IMR-90 (cell line): ENCODE results near the gene RASL10A. TPM values are rescaled to one million over a fixed set of nuclear protein-coding genes. Genes with fewer than 3 reads are reported as not detected.

Source experiments
- ATAC-seq: fragments of 200-7000 bp; cut with Tn5 transposase; 2 replicates; pipeline ENCODE4 v1.9.1; 2020; ENCODE audit warnings: low read depth, mild to moderate bottlenecking, moderate library complexity
- BruUV-seq: library from RNA; stranded (reverse); fragments of 400-500 nt; replicated peaks from 2 replicates; lab custom pipeline; 2021; lab: Mats Ljungman, UMichigan
- CTCF ChIA-PET: fragments of 300-600 bp; formaldehyde crosslinking; extraction: SDS; loops from one replicate; lab custom pipeline; 2021; ENCODE audit warnings: antibody characterized with exemption; lab: Yijun Ruan, JAX
- POLR2A ChIA-PET: fragments of 300-600 bp; sonication (Branson Sonifier 250); formaldehyde crosslinking; loops from one replicate; lab custom pipeline; 2022; ENCODE audit warnings: antibody characterized with exemption; ENCODE audit not compliant: unreplicated experiment; lab: Charles Lee
- DNase-seq: peaks from one replicate; pipeline ENCODE4 v3.0.0; 2013
- H2AFZ ChIP-seq: replicated peaks from 2 replicates; pipeline ENCODE3; 2013; ENCODE audit warnings: low read length, mild to moderate bottlenecking; ENCODE audit not compliant: poor library complexity
- H2AK5ac ChIP-seq: 2 replicates; pipeline ENCODE4 v1.6.1; 2013; ENCODE audit warnings: low read depth, low read length, inconsistent platforms
- H2AK9ac ChIP-seq: replicated peaks from 2 replicates; pipeline ENCODE3; 2013; ENCODE audit warnings: mild to moderate bottlenecking, low read depth, low read length, moderate library complexity; ENCODE audit not compliant: poor library complexity
- H2BK120ac ChIP-seq: 2 replicates; pipeline ENCODE4 v1.6.1; 2013; ENCODE audit warnings: low read depth, low read length, inconsistent platforms
- H2BK15ac ChIP-seq: 3 replicates; pipeline ENCODE4 v1.6.1; 2013; ENCODE audit warnings: low read depth, low read length, inconsistent platforms
- H2BK20ac ChIP-seq: 2 replicates; pipeline ENCODE4 v1.6.1; 2013; ENCODE audit warnings: low read depth, mild to moderate bottlenecking, inconsistent platforms, low read length, moderate library complexity
- H2BK5ac ChIP-seq: 2 replicates; pipeline ENCODE4 v1.6.1; 2013; ENCODE audit warnings: mild to moderate bottlenecking, low read depth, low read length, inconsistent platforms; ENCODE audit not compliant: poor library complexity, severe bottlenecking
- H3K14ac ChIP-seq: replicated peaks from 2 replicates; pipeline ENCODE4 v1.6.1; 2013; ENCODE audit warnings: low read depth, low read length, inconsistent platforms
- H3K18ac ChIP-seq: 2 replicates; pipeline ENCODE4 v1.6.1; 2013; ENCODE audit warnings: low read depth, low read length, control low read depth
- H3K23ac ChIP-seq: 2 replicates; pipeline ENCODE4 v1.6.1; 2013; ENCODE audit warnings: low read depth, low read length, inconsistent platforms
- H3K27ac ChIP-seq: 2 replicates; pipeline ENCODE4 v1.5.1; 2013; ENCODE audit warnings: mild to moderate bottlenecking, control low read depth, low read length; ENCODE audit not compliant: insufficient read depth
- H3K27me3 ChIP-seq: 2 replicates; pipeline ENCODE4 v1.6.1; 2013; ENCODE audit warnings: low read length; ENCODE audit not compliant: control insufficient read depth, insufficient read depth
- H3K36me3 ChIP-seq: 2 replicates; pipeline ENCODE4 v1.6.1; 2013; ENCODE audit warnings: low read length, mixed read lengths; ENCODE audit not compliant: control insufficient read depth, insufficient read depth
- H3K4ac ChIP-seq: 2 replicates; pipeline ENCODE4 v1.6.1; 2013; ENCODE audit warnings: low read depth, low read length, inconsistent platforms
- H3K4me1 ChIP-seq: 2 replicates; pipeline ENCODE4 v1.6.1; 2013; ENCODE audit warnings: low read length, mixed read lengths; ENCODE audit not compliant: control insufficient read depth, insufficient read depth
- H3K4me2 ChIP-seq: 2 replicates; pipeline ENCODE4 v1.6.1; 2013; ENCODE audit warnings: low read depth, mild to moderate bottlenecking, control low read depth, low read length, moderate library complexity
- H3K4me3 ChIP-seq: 2 replicates; pipeline ENCODE4 v1.5.1; 2013; ENCODE audit warnings: low read depth, mild to moderate bottlenecking, control low read depth, low read length, moderate library complexity; ENCODE audit not compliant: insufficient read depth
- H3K56ac ChIP-seq: 2 replicates; pipeline ENCODE4 v1.6.1; 2013; ENCODE audit warnings: low read length, inconsistent platforms; ENCODE audit not compliant: insufficient read depth; ENCODE audit errors: extremely low read depth
- H3K79me1 ChIP-seq, 2 experiments: 2 replicates each; pipeline ENCODE4 v1.6.1; 2013; ENCODE audit warnings: low read length in 2 of 2, inconsistent platforms in 1 of 2, low read depth in 1 of 2
- H3K9ac ChIP-seq: 2 replicates; pipeline ENCODE4 v1.6.1; 2013; ENCODE audit warnings: low read depth, low read length, control low read depth
- H3K9me1 ChIP-seq: 2 replicates; pipeline ENCODE4 v1.6.1; 2013; ENCODE audit warnings: low read length, inconsistent platforms; ENCODE audit not compliant: insufficient read depth
- H3K9me3 ChIP-seq: 2 replicates; pipeline ENCODE4 v1.6.1; 2013; ENCODE audit warnings: low read length; ENCODE audit not compliant: control insufficient read depth, insufficient read depth
- H4K20me1 ChIP-seq: 2 replicates; pipeline ENCODE4 v1.6.1; 2013; ENCODE audit warnings: low read length, inconsistent platforms; ENCODE audit not compliant: insufficient read depth
- H4K5ac ChIP-seq: 2 replicates; pipeline ENCODE4 v1.6.1; 2013; ENCODE audit warnings: mild to moderate bottlenecking, low read depth, low read length, control low read depth
- H4K8ac ChIP-seq, 2 experiments: 2 replicates each; pipeline ENCODE4 v1.6.1; 2013; ENCODE audit warnings: low read depth in 2 of 2, low read length in 2 of 2, control low read depth in 1 of 2, inconsistent platforms in 1 of 2
- H4K91ac ChIP-seq: 2 replicates; pipeline ENCODE4 v1.6.1; 2013; ENCODE audit warnings: low read depth, low read length, inconsistent platforms; ENCODE audit not compliant: insufficient read depth
- CEBPB ChIP-seq: IDR thresholded peaks from 2 replicates; pipeline ENCODE4 v1.6.1; 2012; ENCODE audit warnings: low read depth, low read length, improper control_type of control experiment
- CHD1 ChIP-seq: IDR thresholded peaks from 2 replicates; pipeline ENCODE4 v1.6.1; 2012; ENCODE audit warnings: low read depth, low read length, improper control_type of control experiment
- FOS ChIP-seq: fragments of 150-350 bp; IDR thresholded peaks from 2 replicates; pipeline ENCODE4 v1.6.1; 2016; ENCODE audit warnings: low read depth, low read length
- MAZ ChIP-seq: IDR thresholded peaks from 2 replicates; pipeline ENCODE4 v1.6.1; 2012; ENCODE audit warnings: low read depth, mild to moderate bottlenecking, low read length, improper control_type of control experiment, moderate library complexity, borderline replicate concordance
- MXI1 ChIP-seq: IDR thresholded peaks from 2 replicates; pipeline ENCODE4 v1.6.1; 2012; ENCODE audit warnings: low read depth, mild to moderate bottlenecking, low read length, moderate library complexity, borderline replicate concordance
- POLR2A ChIP-seq: IDR thresholded peaks from 2 replicates; pipeline ENCODE4 v1.6.1; 2012; ENCODE audit warnings: mild to moderate bottlenecking, low read depth, low read length
- RAD21 ChIP-seq: IDR thresholded peaks from 2 replicates; pipeline ENCODE4 v1.6.1; 2012; ENCODE audit warnings: low read length, improper control_type of control experiment
- RCOR1 ChIP-seq: IDR thresholded peaks from 2 replicates; pipeline ENCODE4 v1.6.1; 2012; ENCODE audit warnings: mild to moderate bottlenecking, low read length, improper control_type of control experiment; ENCODE audit not compliant: insufficient replicate concordance
- SMC3 ChIP-seq: fragments of 150-350 bp; IDR thresholded peaks from 2 replicates; pipeline ENCODE4 v1.6.1; 2016; ENCODE audit warnings: low read depth, mild to moderate bottlenecking, antibody characterized with exemption, low read length, moderate library complexity
- WGBS, 2 experiments: methylation state at CpG; one replicate each; pipeline versions ENCODE4 v1.1.5 to v1.1.7; 2013; ENCODE audit warnings: missing lambda C conversion rate in 2 of 2; ENCODE audit not compliant: insufficient read length in 1 of 2; ENCODE audit errors: extremely low coverage in 2 of 2; 5-methylcytosine and 5-hydroxymethylcytosine counted together
- dilution Hi-C: fragments of 300-500 bp; cut with HindIII; formaldehyde crosslinking; loops from one replicate; pipeline ENCODE4 v1.14.3; 2018; ENCODE audit warnings: low sequenced_read_pairs; ENCODE audit not compliant: unreplicated experiment
- in situ Hi-C: fragments of 300-500 bp; cut with MboI; formaldehyde crosslinking; loops from 3 replicates; pipeline ENCODE4 v1.14.3; 2019; ENCODE audit warnings: low sequenced_read_pairs, inconsistent platforms, mixed read lengths
- intact Hi-C: fragments of 100-400 bp; cut with micrococcal nuclease; formaldehyde crosslinking; loops from 2 replicates; pipeline ENCODE4 v1.10.0; 2022
- polyA plus RNA-seq, 3 experiments: library from polyadenylated mRNA; depleted of rRNA; stranded (reverse); fragments of >200 nt; gene quantifications; 2 replicates each; pipeline ENCODE4 v1.2.3, GENCODE V29; 2012; ENCODE audit warnings: low replicate concordance in 1 of 3
- total RNA-seq: library from RNA; depleted of rRNA; stranded (reverse); fragments of >200 nt; gene quantifications from 2 replicates; pipeline ENCODE4 v1.2.3, GENCODE V29; 2012
- TF ChIP-seq, protein P1 (sequence below): fragments of 150-350 bp; IDR thresholded peaks from 2 replicates; pipeline ENCODE4 v1.6.1; 2016; ENCODE audit warnings: low read depth, mild to moderate bottlenecking, low read length, moderate library complexity, borderline replicate concordance
- TF ChIP-seq, protein P2 (sequence below): conservative IDR thresholded peaks from 2 replicates; pipeline ENCODE4 v1.5.1; 2012; ENCODE audit warnings: mild to moderate bottlenecking, low read depth, low read length, improper control_type of control experiment

RASL10A gene
- total and polyA plus RNA-seq, 2 of the 4 experiments (the other 2 are of a cell fraction): 0.26 TPM; not detected in 1

DNA sequence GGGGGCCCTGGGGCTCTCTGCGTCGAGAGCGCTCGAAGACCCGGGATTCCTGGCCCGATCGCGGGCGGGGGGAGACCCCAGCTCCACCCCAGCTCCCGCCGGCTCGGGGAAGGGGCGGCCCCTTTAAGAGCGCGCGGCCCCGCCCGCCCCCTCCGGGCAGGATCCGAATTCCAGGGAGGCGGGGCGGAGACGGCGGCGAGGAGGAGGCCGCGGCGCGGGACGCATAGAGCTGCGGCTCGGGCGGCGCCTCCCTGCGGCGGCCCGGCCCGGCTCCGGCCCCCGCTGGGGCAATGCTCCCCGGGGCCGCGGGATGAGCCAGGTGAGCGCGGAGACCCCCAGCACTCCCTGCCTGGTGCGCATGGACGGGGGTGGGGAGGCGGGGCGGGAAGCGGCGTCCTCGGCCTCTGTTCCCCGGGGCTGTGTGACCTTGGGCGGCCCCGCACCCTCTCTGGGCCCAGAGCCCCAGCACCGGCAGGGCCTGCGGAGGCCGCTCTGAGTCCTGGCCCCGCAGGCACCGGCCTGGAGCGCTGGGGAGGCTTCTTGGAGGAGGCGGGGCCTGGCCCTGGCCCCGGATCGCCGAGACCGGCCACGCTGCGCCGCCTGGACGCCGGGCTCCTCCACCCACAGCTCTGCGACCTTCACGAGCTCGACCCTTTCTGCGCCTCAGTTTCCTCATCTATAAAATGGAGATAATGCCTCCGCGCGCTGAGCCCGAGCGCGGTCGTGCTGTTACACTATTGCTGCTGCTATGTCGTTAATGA lies 8.5 kb downstream of the RASL10A start:
- 0 out of 2 replicates have a peak, but pooled peaks cover 2% of the 10 kb centered on the region for H3K36me3 ChIP-seq
- peak overlapping the region; percentile 52 for H4K5ac ChIP-seq
- peak overlapping the region; percentile 89 for H3K4ac ChIP-seq
- peaks cover 17% of the 10 kb centered on the region for H3K4me1 ChIP-seq
- H3K9me3 ChIP-seq: no peaks in the 10 kb centered on the region
- H3K79me1 ChIP-seq: peaks cover 8 to 42% of the 10 kb centered on the region in 2 experiments; a peak in 3 of 4 replicates
- TF ChIP-seq RAD21 (no peak), MAZ (peak; percentile 99), CHD1 (no peak), RCOR1 (peak; percentile 53), POLR2A (peak; percentile 64), FOS (no peak), MXI1 (peak; percentile 48; the same call in 1 of the 2 replicates), CEBPB (no peak), SMC3 (no peak)
- TF ChIP-seq, protein P1, sequence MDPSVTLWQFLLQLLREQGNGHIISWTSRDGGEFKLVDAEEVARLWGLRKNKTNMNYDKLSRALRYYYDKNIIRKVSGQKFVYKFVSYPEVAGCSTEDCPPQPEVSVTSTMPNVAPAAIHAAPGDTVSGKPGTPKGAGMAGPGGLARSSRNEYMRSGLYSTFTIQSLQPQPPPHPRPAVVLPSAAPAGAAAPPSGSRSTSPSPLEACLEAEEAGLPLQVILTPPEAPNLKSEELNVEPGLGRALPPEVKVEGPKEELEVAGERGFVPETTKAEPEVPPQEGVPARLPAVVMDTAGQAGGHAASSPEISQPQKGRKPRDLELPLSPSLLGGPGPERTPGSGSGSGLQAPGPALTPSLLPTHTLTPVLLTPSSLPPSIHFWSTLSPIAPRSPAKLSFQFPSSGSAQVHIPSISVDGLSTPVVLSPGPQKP: no peak
- TF ChIP-seq, protein P2, sequence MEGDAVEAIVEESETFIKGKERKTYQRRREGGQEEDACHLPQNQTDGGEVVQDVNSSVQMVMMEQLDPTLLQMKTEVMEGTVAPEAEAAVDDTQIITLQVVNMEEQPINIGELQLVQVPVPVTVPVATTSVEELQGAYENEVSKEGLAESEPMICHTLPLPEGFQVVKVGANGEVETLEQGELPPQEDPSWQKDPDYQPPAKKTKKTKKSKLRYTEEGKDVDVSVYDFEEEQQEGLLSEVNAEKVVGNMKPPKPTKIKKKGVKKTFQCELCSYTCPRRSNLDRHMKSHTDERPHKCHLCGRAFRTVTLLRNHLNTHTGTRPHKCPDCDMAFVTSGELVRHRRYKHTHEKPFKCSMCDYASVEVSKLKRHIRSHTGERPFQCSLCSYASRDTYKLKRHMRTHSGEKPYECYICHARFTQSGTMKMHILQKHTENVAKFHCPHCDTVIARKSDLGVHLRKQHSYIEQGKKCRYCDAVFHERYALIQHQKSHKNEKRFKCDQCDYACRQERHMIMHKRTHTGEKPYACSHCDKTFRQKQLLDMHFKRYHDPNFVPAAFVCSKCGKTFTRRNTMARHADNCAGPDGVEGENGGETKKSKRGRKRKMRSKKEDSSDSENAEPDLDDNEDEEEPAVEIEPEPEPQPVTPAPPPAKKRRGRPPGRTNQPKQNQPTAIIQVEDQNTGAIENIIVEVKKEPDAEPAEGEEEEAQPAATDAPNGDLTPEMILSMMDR: peak; percentile 15; the same call in 1 of the 2 replicates
- peaks cover 5% of the 10 kb centered on the region; the same call in 1 of the 2 replicates for H3K9me1 ChIP-seq
- BruUV-seq: no TSS peak
- peaks cover 16% of the 10 kb centered on the region for H4K20me1 ChIP-seq
- POLR2A ChIA-PET: interaction anchor here (0.6 kb wide), 1 partner anchor 1388 kb away, joined by 8 read pairs; the partner anchor contains the start of gene PITPNB
- peak overlapping the region; percentile 9; the same call in 1 of the 3 replicates for H2BK15ac ChIP-seq
- DNase-seq (peak; percentile 61), ATAC-seq (peak; percentile 74)
- H3K18ac ChIP-seq: no peak overlapping the region; the same call in 1 of the 2 replicates
- peak overlapping the region; percentile 74; the same call in 1 of the 2 replicates for H4K91ac ChIP-seq
- peak overlapping the region; percentile 34 to 78; a peak in 2 of 4 replicates for H4K8ac ChIP-seq
- in situ Hi-C loops (no loop called here), intact Hi-C loops (loop anchor here (1.0 kb wide), 1 partner anchor 52 kb away; no protein-coding TSS in a partner anchor), dilution Hi-C loops (no loop called here)
- peak overlapping the region; percentile 76; the same call in 1 of the 2 replicates for H3K56ac ChIP-seq
- peak overlapping the region; percentile 90 for H2AFZ ChIP-seq
- peak overlapping the region; percentile 67 for H3K4me3 ChIP-seq
- no peaks in the 10 kb centered on the region for H3K27me3 ChIP-seq
- WGBS, 2 experiments: 2% methylated on average over 39 of the region's 83 CpGs; no CpG with 5 or more reads in 1 of the 2 experiments
- H3K4me2 ChIP-seq: peak overlapping the region; percentile 88
- H3K23ac ChIP-seq: peak overlapping the region; percentile 95
- H2BK5ac ChIP-seq: peak overlapping the region; percentile 77
- peak overlapping the region; percentile 78 for H3K9ac ChIP-seq
- H3K27ac ChIP-seq: peak overlapping the region; percentile 74
- H2BK20ac ChIP-seq: no peak overlapping the region
- peak overlapping the region; percentile 52 for H2AK5ac ChIP-seq
- peak overlapping the region; percentile 84 for H3K14ac ChIP-seq
- peak overlapping the region; percentile 99 for H2AK9ac ChIP-seq
- CTCF ChIA-PET: no interaction called here
- peak overlapping the region; percentile 87; the same call in 1 of the 2 replicates for H2BK120ac ChIP-seq
